ENCODE data around the gene ADD2.
A peak's percentile ranks its signal among the peaks of the same experiment; 100 is the strongest.
"Not testable (repeated sequence)": the region's sequence is repeated elsewhere in the genome, so short reads cannot be mapped to it uniquely, and the experiment has no call there.

ADD2 gene

GRCh38 chr2:70670626-70671025 lies 97.4 kb downstream of the ADD2 start:
- no peak for DNase-seq

GRCh38 chr2:70670202-70670601 lies 97.8 kb downstream of the ADD2 start:
- no peak for DNase-seq

- no peak for DNase-seq
Measured at GRCh38 chr2:70668911-70669310, 99.1 kb downstream of the ADD2 start.

GRCh38 chr2:70668432-70668831 lies 99.6 kb downstream of the ADD2 start:
- DNase-seq: no peak

- no peak for DNase-seq
Measured at GRCh38 chr2:70664525-70664924, 103.5 kb downstream of the ADD2 start.

- no peak for DNase-seq
Measured at GRCh38 chr2:70663411-70663810, 104.6 kb downstream of the ADD2 start.

GRCh38 chr2:70659551-70659950 lies 108.4 kb downstream of the ADD2 start:
- no peak for DNase-seq

GRCh38 chr2:70658476-70658875 lies 109.5 kb downstream of the ADD2 start:
- no peak for DNase-seq

- no peak for DNase-seq
Measured at GRCh38 chr2:70657246-70657645, 110.8 kb downstream of the ADD2 start.

GRCh38 chr2:70656421-70657010 lies 111.5 kb downstream of the ADD2 start:
- no peak for DNase-seq

GRCh38 chr2:70655786-70656185 lies 112.2 kb downstream of the ADD2 start:
- DNase-seq: no peak

GRCh38 chr2:70655211-70655610 lies 112.8 kb downstream of the ADD2 start:
- DNase-seq: not testable (repeated sequence)

- DNase-seq: no peak
Measured at GRCh38 chr2:70651727-70652126, 116.3 kb downstream of the ADD2 start.

- no peak for DNase-seq
Measured at GRCh38 chr2:70651014-70651413, 117.0 kb downstream of the ADD2 start.

- no peak for DNase-seq
Measured at GRCh38 chr2:70648961-70649360, 119.0 kb downstream of the ADD2 start.

GRCh38 chr2:70647873-70648481 lies 120.0 kb downstream of the ADD2 start:
- peak; percentile 15 to 51 for DNase-seq

GRCh38 chr2:70646420-70646818 lies 121.6 kb downstream of the ADD2 start:
- DNase-seq: no peak

GRCh38 chr2:70645733-70646419 lies 122.1 kb downstream of the ADD2 start:
- no peak for DNase-seq

GRCh38 chr2:70643715-70644114 lies 124.3 kb downstream of the ADD2 start:
- DNase-seq: no peak

- no peak for DNase-seq
Measured at GRCh38 chr2:70641263-70641784, 126.7 kb downstream of the ADD2 start.

GRCh38 chr2:70639841-70640436 lies 128.1 kb downstream of the ADD2 start:
- DNase-seq: no peak

- DNase-seq: no peak
Measured at GRCh38 chr2:70638561-70638960, 129.4 kb downstream of the ADD2 start.

- DNase-seq: no peak
Measured at GRCh38 chr2:70633508-70633907, 134.5 kb downstream of the ADD2 start.

GRCh38 chr2:70632966-70633365 lies 135.0 kb downstream of the ADD2 start:
- DNase-seq: no peak

All from bone marrow (tissue), 2 donors.